Neuronal stem cell (in vitro differentiated cells): ENCODE results near the gene TMEM120A.

Source experiments
- DNase-seq: peaks from one replicate; pipeline ENCODE4 v3.0.0-alpha.2; 2013; ENCODE audit warnings: low spot score
- H2AFZ ChIP-seq: one replicate; pipeline ENCODE4 v1.6.1; 2013; ENCODE audit warnings: mild to moderate bottlenecking, low read length, inconsistent platforms
- H2AK5ac ChIP-seq: 2 replicates; pipeline ENCODE4 v1.6.1; 2013; ENCODE audit warnings: low read depth, mild to moderate bottlenecking, inconsistent platforms, low read length, moderate library complexity, mixed read lengths
- H2BK120ac ChIP-seq: 2 replicates; pipeline ENCODE4 v1.6.1; 2013; ENCODE audit warnings: low read depth, mild to moderate bottlenecking, inconsistent platforms, low read length, moderate library complexity, mixed read lengths
- H2BK12ac ChIP-seq: one replicate; pipeline ENCODE4 v1.6.1; 2013; ENCODE audit warnings: low read length, inconsistent platforms
- H2BK15ac ChIP-seq: 2 replicates; pipeline ENCODE4 v1.6.1; 2013; ENCODE audit warnings: mild to moderate bottlenecking, low read length, inconsistent platforms, mixed read lengths
- H2BK5ac ChIP-seq: one replicate; pipeline ENCODE4 v1.6.1; 2013; ENCODE audit warnings: inconsistent platforms, mild to moderate bottlenecking, low read length, moderate library complexity
- H3K14ac ChIP-seq: one replicate; pipeline ENCODE4 v1.6.1; 2013; ENCODE audit warnings: low read length, inconsistent platforms
- H3K18ac ChIP-seq: 2 replicates; pipeline ENCODE4 v1.6.1; 2013; ENCODE audit warnings: low read length, inconsistent platforms
- H3K23ac ChIP-seq: 2 replicates; pipeline ENCODE4 v1.6.1; 2013; ENCODE audit warnings: low read depth, mild to moderate bottlenecking, mixed read lengths, low read length, inconsistent platforms; ENCODE audit not compliant: poor library complexity
- H3K27ac ChIP-seq: replicated peaks from 3 replicates; pipeline ENCODE4 v1.5.1; 2013; ENCODE audit warnings: low read length, inconsistent platforms
- H3K27me3 ChIP-seq, 3 experiments: 2 replicates each; pipeline ENCODE4 v1.6.1; 2013; ENCODE audit warnings: low read length in 3 of 3, mild to moderate bottlenecking in 2 of 3, inconsistent platforms in 1 of 3, low read depth in 1 of 3, mixed read lengths in 1 of 3, moderate library complexity in 1 of 3; ENCODE audit not compliant: control insufficient read depth in 3 of 3, insufficient read depth in 3 of 3
- H3K36me3 ChIP-seq, 2 donors: replicated peaks in 1 of 2; 2 replicates each; pipeline ENCODE4 v1.6.1; 2013; ENCODE audit warnings: low read length in 2 of 2; ENCODE audit not compliant: control insufficient read depth in 2 of 2, insufficient read depth in 2 of 2
- H3K4ac ChIP-seq: 2 replicates; pipeline ENCODE4 v1.6.1; 2013; ENCODE audit warnings: inconsistent platforms, mild to moderate bottlenecking, low read length, moderate library complexity
- H3K4me1 ChIP-seq, 2 donors: 1 replicate in 1 of 2; 2 replicates in 1 of 2; pipeline ENCODE4 v1.6.1; 2013; ENCODE audit warnings: low read length in 2 of 2, low read depth in 1 of 2; ENCODE audit not compliant: control insufficient read depth in 2 of 2, insufficient read depth in 1 of 2
- H3K4me2 ChIP-seq: one replicate; pipeline ENCODE4 v1.6.1; 2013; ENCODE audit warnings: mild to moderate bottlenecking, low read length, inconsistent platforms; ENCODE audit not compliant: insufficient read depth, poor library complexity, severe bottlenecking
- H3K4me3 ChIP-seq, 2 donors: 2 replicates each; pipeline ENCODE4 v1.5.1; 2013; ENCODE audit warnings: low read length in 2 of 2, mild to moderate bottlenecking in 2 of 2, inconsistent platforms in 1 of 2, moderate library complexity in 1 of 2
- H3K79me1 ChIP-seq: one replicate; pipeline ENCODE4 v1.6.1; 2013; ENCODE audit warnings: low read depth, mild to moderate bottlenecking, inconsistent platforms, low read length, moderate library complexity
- H3K9ac ChIP-seq: one replicate; pipeline ENCODE4 v1.6.1; 2013; ENCODE audit warnings: mild to moderate bottlenecking, low read depth, low read length, inconsistent platforms; ENCODE audit not compliant: poor library complexity
- H3K9me3 ChIP-seq, 2 donors: replicated peaks in 1 of 2; 2 replicates each; pipeline versions ENCODE3 to v1.6.1; 2013; ENCODE audit warnings: low read length in 2 of 2, mild to moderate bottlenecking in 2 of 2, inconsistent platforms in 1 of 2, low read depth in 1 of 2, mixed read lengths in 1 of 2, moderate library complexity in 1 of 2; ENCODE audit not compliant: control insufficient read depth in 2 of 2, insufficient read depth in 1 of 2
- H4K8ac ChIP-seq: one replicate; pipeline ENCODE4 v1.6.1; 2013; ENCODE audit warnings: low read depth, mild to moderate bottlenecking, inconsistent platforms, low read length, moderate library complexity
- H4K91ac ChIP-seq: one replicate; pipeline ENCODE4 v1.6.1; 2013; ENCODE audit warnings: low read length, low read depth, mild to moderate bottlenecking, inconsistent platforms; ENCODE audit not compliant: poor library complexity
- WGBS, 2 donors: extraction: QIAGEN DNeasy Blood & Tissue Kit; methylation state at CpG; one replicate each; pipeline ENCODE4 v1.1.7; 2013; ENCODE audit warnings: missing lambda C conversion rate in 2 of 2, mixed read lengths in 1 of 2; ENCODE audit not compliant: insufficient read length in 2 of 2, insufficient replicate concordance in 1 of 2; ENCODE audit errors: extremely low coverage in 2 of 2; 5-methylcytosine and 5-hydroxymethylcytosine counted together

Gene TMEM120A

DNA sequence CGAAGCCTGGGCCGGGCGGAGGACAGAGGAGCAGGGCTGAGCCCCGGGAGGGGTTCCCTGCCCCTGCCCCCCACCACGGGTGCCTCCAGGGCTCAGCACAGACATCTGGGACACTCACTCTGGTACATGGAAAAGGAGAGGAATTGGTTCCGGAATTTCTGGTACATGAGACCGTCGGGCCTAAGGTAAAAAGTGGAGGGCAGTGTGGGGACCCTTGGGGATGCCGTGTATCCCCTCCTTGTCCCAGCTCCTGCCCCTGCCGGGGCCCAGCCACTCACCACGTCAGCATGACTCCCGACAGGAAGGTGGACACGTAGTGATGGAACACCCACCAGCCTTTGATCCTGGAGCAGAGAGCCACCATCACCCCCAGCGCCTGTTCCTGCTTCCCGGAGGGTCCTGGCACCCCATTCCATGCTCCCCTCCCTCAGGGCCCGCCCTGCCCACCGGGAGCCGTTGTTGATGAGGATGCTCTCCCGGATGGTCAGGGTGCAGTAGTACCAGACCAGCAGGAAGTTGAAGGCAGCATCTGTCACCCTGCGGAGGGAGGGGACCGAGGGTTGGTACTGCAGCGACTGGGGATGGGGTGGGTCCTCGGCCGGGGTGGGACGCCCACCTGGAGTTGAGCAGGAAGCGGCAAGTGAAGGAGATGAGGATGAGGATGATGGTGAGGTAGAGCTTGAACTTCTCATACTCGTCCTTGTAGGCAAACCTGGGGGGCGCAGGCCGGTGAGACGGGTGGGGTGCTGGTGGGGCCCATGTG, 6.4 kb downstream of the TMEM120A start:
- H3K27ac ChIP-seq, result no peak overlapping the region
- no peaks in the 10 kb centered on the region for H3K27me3 ChIP-seq
- peak overlapping the region; percentile 31 for H3K23ac ChIP-seq
- H3K4me3 ChIP-seq, result no peak overlapping the region
- no peak overlapping the region for H3K4me2 ChIP-seq
- H3K9me3 ChIP-seq, result no peaks in the 10 kb centered on the region
- H3K18ac ChIP-seq, result peak overlapping the region; percentile 17
- H4K8ac ChIP-seq, result peak overlapping the region; percentile 65
- no CpG with 5 or more reads among the region's 30 CpGs for WGBS, 2 donors
- H2AFZ ChIP-seq, result no peak overlapping the region
- no peak overlapping the region for H3K9ac ChIP-seq
- H3K4me1 ChIP-seq, result peaks cover 4 to 9% of the 10 kb centered on the region in 2 donors
- H4K91ac ChIP-seq, result no peak overlapping the region
- peak overlapping the region; percentile 24 for H2BK5ac ChIP-seq
- no peak overlapping the region for H3K4ac ChIP-seq
- no peak overlapping the region for H2BK120ac ChIP-seq
- no peak overlapping the region for H3K14ac ChIP-seq
- no peak for DNase-seq
- H3K79me1 ChIP-seq, result peaks cover 6% of the 10 kb centered on the region
- H2AK5ac ChIP-seq, result no peak overlapping the region
- H2BK15ac ChIP-seq, result no peak overlapping the region
- no peak overlapping the region for H2BK12ac ChIP-seq
- peaks cover 25 to 51% of the 10 kb centered on the region in 2 donors for H3K36me3 ChIP-seq

DNA sequence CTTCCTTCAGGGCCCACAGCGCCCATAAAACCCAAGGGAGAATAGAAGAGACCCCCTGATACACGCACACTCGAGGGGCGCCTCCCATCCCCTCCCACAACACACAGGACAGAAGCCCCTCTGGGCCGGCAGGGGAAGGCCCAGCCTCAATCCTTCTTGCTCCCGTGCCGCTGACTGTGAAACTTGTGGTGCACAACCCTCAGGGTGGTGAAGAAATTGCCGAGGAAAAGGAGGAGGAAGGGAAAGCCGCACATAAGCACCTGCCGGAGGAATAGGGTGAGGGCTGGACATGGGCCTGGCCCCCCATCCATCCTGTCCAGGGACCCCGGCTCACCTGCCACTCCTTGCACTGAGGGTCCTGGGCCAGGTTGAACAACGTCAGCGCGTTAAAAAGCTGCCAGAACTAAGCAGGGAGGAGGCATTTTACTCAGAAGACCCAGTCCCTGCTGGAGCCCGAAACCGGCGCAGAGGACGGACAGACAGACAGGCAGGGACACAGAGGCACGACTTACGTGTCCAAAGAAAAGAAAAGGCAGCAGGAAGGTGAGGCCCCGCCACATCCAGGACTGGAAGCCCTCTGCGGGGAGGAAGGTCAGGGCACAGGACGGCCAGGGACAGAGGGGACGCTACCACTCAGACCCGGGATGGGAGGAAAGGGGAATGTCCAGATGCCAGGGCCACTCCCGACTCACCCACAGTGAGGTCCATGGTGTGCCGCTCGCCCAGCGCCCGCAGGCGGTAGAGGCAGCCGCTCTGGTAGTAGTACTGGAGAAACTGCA, 7.2 kb downstream of the TMEM120A start:
- Histone ChIP-seq H3K18ac (peak overlapping the region; percentile 17), H3K27me3 (no peaks in the 10 kb centered on the region), H3K4ac (no peak overlapping the region), H3K4me1 (peaks cover 4 to 9% of the 10 kb centered on the region in 2 donors), H3K9me3 (no peaks in the 10 kb centered on the region), H3K27ac (no peak overlapping the region), H3K23ac (no peak overlapping the region), H4K91ac (no peak overlapping the region), H2BK5ac (peak overlapping the region; percentile 24), H3K14ac (no peak overlapping the region), H3K79me1 (peaks cover 6% of the 10 kb centered on the region), H3K4me3 (no peak overlapping the region), H2AK5ac (no peak overlapping the region), H3K36me3 (peaks cover 30 to 58% of the 10 kb centered on the region in 2 donors), H4K8ac (no peak overlapping the region), H2BK15ac (no peak overlapping the region), H2BK12ac (no peak overlapping the region), H2BK120ac (no peak overlapping the region), H3K9ac (peak overlapping the region; percentile 44), H2AFZ (no peak overlapping the region), H3K4me2 (no peak overlapping the region)
- no peak for DNase-seq
- WGBS, 2 donors, result no CpG with 5 or more reads among the region's 32 CpGs

DNA sequence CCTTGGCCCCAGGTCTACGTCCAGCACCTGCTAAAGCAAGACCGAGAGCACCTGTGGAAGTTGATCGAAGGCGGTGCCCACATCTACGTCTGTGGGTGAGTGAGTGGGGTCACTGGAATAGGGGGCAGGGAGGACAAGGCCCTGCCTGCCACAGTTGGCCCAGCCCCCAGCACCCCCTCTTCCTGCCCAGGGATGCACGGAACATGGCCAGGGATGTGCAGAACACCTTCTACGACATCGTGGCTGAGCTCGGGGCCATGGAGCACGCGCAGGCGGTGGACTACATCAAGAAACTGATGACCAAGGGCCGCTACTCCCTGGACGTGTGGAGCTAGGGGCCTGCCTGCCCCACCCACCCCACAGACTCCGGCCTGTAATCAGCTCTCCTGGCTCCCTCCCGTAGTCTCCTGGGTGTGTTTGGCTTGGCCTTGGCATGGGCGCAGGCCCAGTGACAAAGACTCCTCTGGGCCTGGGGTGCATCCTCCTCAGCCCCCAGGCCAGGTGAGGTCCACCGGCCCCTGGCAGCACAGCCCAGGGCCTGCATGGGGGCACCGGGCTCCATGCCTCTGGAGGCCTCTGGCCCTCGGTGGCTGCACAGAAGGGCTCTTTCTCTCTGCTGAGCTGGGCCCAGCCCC, 8.1 kb downstream of the TMEM120A start:
- Histone ChIP-seq H2AK5ac (no peak overlapping the region), H2BK12ac (no peak overlapping the region), H3K9ac (no peak overlapping the region), H4K8ac (no peak overlapping the region), H3K4me2 (no peak overlapping the region), H3K27me3 (no peaks in the 10 kb centered on the region), H3K27ac (no peak overlapping the region), H3K9me3 (no peaks in the 10 kb centered on the region), H3K4me1 (peaks cover 4 to 9% of the 10 kb centered on the region in 2 donors), H3K18ac (no peak overlapping the region), H3K4ac (no peak overlapping the region), H3K79me1 (peaks cover 6% of the 10 kb centered on the region), H2AFZ (no peak overlapping the region), H2BK5ac (no peak overlapping the region), H3K4me3 (no peak overlapping the region), H2BK15ac (no peak overlapping the region), H3K36me3 (peaks cover 38 to 67% of the 10 kb centered on the region in 2 donors), H4K91ac (no peak overlapping the region), H2BK120ac (no peak overlapping the region), H3K23ac (peak overlapping the region; percentile 43), H3K14ac (no peak overlapping the region)
- no CpG with 5 or more reads among the region's 20 CpGs for WGBS, 2 donors
- no peak for DNase-seq
